Cardiac septum (tissue), 1 donor: ENCODE measurements around the gene PRKN. TPM values are rescaled to one million over a fixed set of nuclear protein-coding genes. Genes with fewer than 3 reads are reported as not detected.
A peak's percentile ranks its signal among the peaks of the same experiment; 100 is the strongest.

Experiments
- DNase-seq: peaks from one replicate; pipeline ENCODE4 v3.0.0-alpha.2; 2020; ENCODE audit warnings: low spot score
- intact Hi-C: fragments of 100-400 bp; cut with DNase I; formaldehyde crosslinking; loops from one replicate; pipeline ENCODE4 v1.14.0; 2022
- long read RNA-seq: library from polyadenylated mRNA; unstranded; transcript quantifications from one replicate; pipeline ENCODE4 v2.0.0, GENCODE V29; 2021
- total RNA-seq: library from RNA; stranded (reverse); fragmentation: NEBNext Ultra II Directional; extraction: Animal tissue kit (Norgen Biotek cat#: 25700); gene quantifications from one replicate; pipeline ENCODE4 v1.2.1, GENCODE V29; 2021
- donor health status: DM: no; HTN: no; CAD: no.

The PRKN gene
- total RNA-seq = 23.2 TPM
- long read RNA-seq, partial matches to known transcripts = 16 of 47 reads
- long read RNA-seq, other reads (novel, unspliced or antisense) = 30 of 47 reads

- peak; percentile 98 for DNase-seq
- intact Hi-C loops = loop anchor here (5.0 kb wide), 3 partner anchors 190 to 540 kb away; no protein-coding TSS in a partner anchor
Observed at GRCh38 chr6:162727322-162728182, at the start of gene PRKN, which contains the start of gene PACRG. Gene PRKN (minus strand): TSS chr6:162727766. Gene PACRG (plus strand): TSS chr6:162727974.

- intact Hi-C loops = no loop called here
- no peak for DNase-seq
Observed at GRCh38 chr6:162777091-162777490, 49.5 kb upstream of the PRKN start.

GRCh38 chr6:162773996-162774395 is 46.4 kb upstream of the PRKN start:
- intact Hi-C loops = no loop called here
- DNase-seq = no peak

DNA sequence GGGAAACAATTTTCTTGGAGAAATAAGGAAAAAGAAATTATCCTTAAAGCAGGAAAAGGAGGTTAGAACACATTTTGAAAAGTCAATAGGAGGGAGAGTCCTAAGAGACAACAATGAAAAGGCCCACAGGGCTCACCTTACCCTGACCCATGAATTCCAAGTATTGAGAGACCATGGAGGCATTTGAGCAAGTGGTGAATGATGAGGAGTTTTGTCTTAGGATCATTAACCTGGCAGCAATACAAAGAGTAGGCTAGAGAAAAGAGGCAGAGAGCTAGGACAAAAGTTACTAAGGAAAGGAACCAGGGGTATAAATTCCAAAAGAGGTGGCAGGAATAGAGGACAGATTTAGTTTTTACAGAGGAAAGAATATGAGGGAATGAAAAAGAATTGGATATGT is 44.9 kb upstream of the PRKN start:
- DNase-seq = no peak
- intact Hi-C loops = no loop called here

DNA sequence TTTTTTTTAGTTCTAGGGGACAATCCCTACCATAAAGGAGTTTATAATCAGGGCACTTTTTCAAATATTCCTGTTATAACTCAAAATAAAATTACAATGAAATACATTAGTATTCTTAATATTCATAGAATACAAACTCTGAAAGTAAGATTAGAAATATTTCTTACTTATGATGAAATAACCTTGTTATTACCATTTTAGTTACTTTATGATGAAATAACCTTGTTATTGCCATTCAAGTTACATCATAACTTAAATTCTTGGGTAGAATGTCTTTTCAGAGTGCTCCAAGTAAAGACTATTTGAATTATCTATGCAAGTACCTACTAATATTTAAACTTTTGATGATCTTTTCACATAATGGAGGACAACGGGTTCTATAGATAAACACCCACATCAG is 43.4 kb upstream of the PRKN start:
- DNase-seq = no peak
- intact Hi-C loops = no loop called here

- no peak for DNase-seq
- intact Hi-C loops = no loop called here
Observed at GRCh38 chr6:162770136-162770535, 42.6 kb upstream of the PRKN start.

DNA sequence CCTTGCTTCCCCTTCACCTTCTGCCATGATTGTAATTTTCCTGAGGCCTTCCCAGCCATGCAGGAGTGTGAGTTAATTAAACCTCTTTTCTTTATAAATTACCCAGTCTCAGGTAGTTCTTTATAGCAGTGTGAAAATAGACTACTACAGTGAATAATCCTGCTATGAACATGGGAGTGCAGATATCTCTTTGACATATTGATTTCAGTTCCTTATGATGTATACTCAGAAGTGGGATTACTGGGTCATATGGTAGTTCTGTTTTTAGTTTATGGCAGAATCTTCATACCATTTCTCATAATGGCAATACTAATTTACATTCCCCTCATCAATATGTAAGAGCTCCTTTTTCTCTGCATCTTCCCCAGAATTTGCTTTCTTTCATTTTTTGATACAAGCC is 26.2 kb upstream of the PRKN start:
- intact Hi-C loops = no loop called here
- DNase-seq = no peak

- intact Hi-C loops = no loop called here
- DNase-seq = no peak
Observed at GRCh38 chr6:162751211-162751859, 23.8 kb upstream of the PRKN start.

- no peak for DNase-seq
- intact Hi-C loops = no loop called here
Observed at GRCh38 chr6:162750776-162751175, 23.2 kb upstream of the PRKN start.

- intact Hi-C loops = no loop called here
- DNase-seq = no peak
Observed at GRCh38 chr6:162736961-162737360, 9.4 kb upstream of the PRKN start.

DNA sequence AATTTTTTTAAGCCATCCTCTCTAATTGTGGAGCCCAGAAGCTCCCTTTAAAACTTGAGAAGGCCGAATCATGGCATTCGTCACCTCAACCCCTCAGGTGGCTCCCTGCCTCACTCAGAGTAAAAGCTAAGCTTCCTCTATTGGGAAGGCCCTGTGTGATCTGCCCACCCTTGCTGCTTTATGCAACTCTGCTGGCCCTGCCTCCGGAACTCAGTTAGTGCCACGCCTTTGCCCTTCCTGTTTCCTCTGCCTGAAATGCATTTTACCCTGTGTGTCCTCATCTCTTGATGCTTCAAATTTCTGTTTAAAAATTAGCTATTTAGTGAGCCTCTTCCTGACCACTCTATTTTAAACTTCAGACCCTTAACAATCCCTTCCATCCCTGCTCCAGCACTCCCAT is 5.9 kb upstream of the PRKN start:
- no peak for DNase-seq
- intact Hi-C loops = no loop called here

GRCh38 chr6:162730502-162730901 is 2.9 kb upstream of the PRKN start:
- intact Hi-C loops = no loop called here
- DNase-seq = no peak

GRCh38 chr6:162728706-162729105 is 1.1 kb upstream of the PRKN start:
- intact Hi-C loops = loop anchor here (5.0 kb wide), 3 partner anchors 191 to 541 kb away; no protein-coding TSS in a partner anchor
- DNase-seq = no peak

- DNase-seq = no peak
- intact Hi-C loops = loop anchor here (5.0 kb wide), 3 partner anchors 191 to 541 kb away; no protein-coding TSS in a partner anchor
Observed at GRCh38 chr6:162728197-162728596, 631 bp upstream of the PRKN start.

DNA sequence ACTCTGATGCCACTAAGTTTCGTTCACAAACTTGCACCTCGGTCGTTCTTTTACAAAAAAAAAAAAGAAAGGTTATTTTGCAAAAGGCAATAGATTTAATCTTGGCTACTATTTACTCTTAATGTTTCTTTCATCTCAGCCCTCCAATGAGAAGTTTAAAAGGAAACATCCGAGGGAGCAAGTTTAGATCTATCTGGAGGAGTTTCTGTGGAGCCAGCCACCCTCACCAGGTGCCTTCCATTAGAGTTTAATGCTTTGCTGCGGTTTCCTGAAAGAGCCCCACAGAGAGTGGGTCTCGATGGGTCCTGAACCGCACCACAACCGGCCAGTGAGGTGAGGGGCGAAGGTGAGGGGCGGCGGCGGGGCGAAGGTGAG is 632 bp downstream of the PRKN start:
- intact Hi-C loops = loop anchor here (5.0 kb wide), 3 partner anchors 190 to 540 kb away; no protein-coding TSS in a partner anchor
- DNase-seq = no peak

GRCh38 chr6:162722633-162723032 is 4.9 kb downstream of the PRKN start:
- intact Hi-C loops = no loop called here
- no peak for DNase-seq

- intact Hi-C loops = no loop called here
- DNase-seq = no peak
Observed at GRCh38 chr6:162722226-162722625, 5.3 kb downstream of the PRKN start.

DNA sequence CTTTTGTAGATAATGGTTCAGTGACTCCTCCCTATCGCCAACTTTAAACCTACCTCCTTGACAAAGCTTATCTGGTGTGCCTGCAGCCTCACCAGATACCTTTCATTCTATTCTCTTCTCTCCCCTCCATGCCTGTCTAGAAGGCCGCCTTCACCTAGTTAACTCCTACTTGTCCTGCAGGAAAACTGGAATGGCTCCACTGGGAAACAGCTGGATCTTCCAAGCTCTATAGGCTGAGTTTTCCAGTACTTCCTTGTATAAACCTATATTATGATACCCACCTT is 6.2 kb downstream of the PRKN start:
- no peak for DNase-seq
- intact Hi-C loops = no loop called here

DNA sequence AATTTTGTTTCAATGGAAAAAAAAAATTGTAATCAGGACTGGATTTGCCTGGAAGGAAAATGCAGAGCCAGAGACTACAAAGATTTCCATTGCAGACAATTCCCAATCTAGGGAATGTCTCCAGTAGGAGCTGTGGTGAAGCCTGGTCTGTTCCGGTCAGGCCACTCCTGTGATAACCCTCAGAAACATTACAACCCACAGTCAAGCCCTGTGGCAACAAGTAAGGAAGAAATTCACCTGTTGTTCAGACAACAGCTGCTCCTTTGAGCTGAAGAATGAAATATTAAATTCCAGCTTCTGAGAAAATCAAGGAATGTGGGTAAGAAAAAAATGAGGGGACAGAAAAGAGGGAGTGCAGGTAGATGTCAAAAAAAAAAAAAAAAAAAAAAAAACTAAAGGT is 8.0 kb downstream of the PRKN start:
- intact Hi-C loops = no loop called here
- DNase-seq = no peak

DNA sequence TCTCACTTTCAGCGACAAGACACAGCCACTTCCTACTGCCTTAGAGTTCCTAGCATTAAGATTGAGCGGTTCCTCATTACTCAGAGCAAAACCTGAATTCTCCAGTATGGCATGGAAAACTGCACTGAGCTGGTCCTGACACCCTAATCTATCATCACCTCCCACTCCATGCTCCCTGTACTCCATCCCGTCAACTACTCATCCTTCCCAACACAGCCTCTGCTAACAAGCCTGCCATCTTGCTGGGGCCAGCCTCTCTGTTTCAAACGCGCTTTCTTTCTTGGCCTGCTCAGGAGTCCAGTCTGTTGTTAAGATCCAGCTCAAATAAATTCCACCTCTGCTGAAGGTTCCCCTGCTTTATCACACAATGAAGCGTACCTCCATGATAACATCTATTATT is 12.0 kb downstream of the PRKN start:
- DNase-seq = no peak
- intact Hi-C loops = no loop called here
